LNCAP (cell line): ENCODE measurements around the gene ADAM22.

Source experiments
- TF ChIP-seq, protein P1 (sequence below): fragments of 450-650 bp; IDR thresholded peaks from 2 replicates; pipeline ENCODE4 v1.5.1; 2017; ENCODE audit warnings: mild to moderate bottlenecking

The ADAM22 gene

DNA sequence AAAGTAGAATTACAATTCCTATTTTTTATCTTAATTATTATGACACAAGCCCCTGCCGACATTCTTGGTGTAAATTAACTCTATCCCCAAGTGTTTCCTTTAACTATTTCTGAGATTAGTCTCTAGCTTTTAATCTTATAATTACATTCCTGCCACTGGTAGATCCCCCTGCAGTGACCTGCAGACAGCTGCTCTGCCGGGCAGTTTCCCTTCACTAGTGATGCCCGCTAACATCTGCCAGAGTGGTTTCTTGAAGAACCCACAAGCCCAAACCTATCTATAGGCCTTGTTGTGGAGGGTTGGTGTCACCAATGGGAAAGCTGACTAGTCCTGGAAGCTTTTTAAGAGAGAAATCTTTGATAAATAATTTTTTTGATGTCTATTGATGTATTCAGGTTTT is 50.0 kb downstream of the ADAM22 start:
- TF ChIP-seq, protein P1, sequence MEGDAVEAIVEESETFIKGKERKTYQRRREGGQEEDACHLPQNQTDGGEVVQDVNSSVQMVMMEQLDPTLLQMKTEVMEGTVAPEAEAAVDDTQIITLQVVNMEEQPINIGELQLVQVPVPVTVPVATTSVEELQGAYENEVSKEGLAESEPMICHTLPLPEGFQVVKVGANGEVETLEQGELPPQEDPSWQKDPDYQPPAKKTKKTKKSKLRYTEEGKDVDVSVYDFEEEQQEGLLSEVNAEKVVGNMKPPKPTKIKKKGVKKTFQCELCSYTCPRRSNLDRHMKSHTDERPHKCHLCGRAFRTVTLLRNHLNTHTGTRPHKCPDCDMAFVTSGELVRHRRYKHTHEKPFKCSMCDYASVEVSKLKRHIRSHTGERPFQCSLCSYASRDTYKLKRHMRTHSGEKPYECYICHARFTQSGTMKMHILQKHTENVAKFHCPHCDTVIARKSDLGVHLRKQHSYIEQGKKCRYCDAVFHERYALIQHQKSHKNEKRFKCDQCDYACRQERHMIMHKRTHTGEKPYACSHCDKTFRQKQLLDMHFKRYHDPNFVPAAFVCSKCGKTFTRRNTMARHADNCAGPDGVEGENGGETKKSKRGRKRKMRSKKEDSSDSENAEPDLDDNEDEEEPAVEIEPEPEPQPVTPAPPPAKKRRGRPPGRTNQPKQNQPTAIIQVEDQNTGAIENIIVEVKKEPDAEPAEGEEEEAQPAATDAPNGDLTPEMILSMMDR = no peak

DNA sequence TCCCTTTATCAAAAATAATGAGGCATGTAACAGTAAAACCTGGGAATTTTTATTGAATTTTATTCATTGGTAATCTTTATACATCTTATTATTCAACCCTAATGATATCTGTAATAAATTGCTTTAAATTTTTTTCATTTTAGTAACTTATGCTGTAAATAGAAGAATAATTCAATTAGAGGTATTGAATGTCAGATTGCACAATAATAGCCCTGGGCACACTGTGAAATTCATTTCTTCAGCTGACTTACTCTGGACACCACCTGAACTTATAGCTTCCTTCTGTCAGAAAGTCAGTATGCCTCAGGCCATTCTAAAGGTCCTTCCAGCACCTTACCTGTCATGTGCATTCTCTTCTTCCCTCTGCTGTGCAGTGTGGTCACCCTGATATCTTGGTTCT is 59.2 kb downstream of the ADAM22 start:
- TF ChIP-seq, protein P1 = no peak

DNA sequence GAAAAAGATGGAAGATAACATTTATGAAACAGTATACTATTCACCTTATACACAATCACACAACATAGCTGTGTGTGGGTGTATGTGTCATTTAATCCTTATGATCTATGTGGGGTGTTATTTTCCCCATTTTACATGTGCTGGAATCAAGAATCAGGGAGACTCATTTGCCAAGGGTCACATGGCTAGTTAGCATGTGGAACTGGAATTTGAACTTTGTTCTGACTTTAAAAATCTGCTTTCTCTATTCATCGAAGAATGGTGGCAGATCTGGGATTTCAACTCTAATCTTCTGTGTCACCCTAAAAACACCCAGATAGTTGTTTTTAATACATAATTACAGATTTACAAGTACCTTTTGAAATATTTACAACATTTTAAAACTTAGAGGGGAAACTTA is 65.2 kb downstream of the ADAM22 start:
- TF ChIP-seq, protein P1 = no peak

DNA sequence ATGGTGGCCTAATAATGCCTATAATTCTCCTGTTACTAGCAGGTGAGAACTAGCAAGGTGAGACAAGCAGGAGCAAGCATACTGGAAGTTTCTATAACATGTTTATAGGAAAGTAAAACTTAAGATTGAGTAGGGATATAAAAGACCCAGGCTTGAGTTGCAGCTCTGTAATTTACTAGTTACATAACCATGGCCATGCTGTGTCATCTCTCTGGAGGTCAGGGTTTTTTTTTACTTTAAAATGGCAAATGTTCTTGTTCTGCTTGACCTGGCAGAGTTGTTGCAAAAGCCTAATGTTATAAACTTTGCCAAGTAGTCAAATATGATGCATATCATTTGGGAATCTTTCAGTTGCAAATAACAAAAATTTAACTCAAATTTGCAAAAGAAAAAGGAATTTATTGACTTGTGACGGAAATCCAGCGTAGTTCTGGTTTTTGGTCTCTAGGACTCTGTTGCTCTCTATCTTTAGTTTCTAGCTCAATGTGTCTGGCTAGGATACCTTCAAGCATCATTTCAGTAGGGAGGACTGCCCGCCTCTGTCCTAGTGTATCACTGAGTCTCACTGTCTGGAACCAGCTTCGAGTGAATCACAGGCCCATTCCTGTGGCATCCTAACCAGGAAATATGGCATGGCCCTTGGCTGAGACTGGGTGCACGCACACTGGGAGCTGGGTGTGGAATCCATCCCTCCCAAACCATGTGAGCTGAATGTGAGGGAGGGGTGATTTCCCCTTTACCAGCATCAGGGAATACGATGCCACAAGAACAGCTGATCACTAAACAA is 67.9 kb downstream of the ADAM22 start:
- TF ChIP-seq, protein P1 = no peak

DNA sequence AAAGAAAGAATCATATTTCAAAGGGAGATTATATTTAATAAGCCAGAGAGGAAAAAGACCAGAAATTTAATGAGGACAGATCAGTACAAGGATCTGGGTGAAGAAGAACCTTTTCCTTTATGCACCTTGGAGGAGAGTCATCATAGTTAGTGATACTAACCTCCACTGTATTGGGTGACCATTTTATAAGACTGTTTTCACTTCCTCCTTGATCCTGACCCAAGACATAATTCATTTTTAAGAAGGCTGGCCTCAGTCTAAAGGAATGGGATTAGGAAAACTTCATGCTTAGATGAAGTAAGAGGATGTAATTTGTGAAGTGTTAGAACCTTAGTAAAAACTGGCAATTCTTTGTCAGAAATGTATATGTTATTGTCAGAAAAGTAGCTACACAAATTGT is 68.6 kb downstream of the ADAM22 start:
- TF ChIP-seq, protein P1 = no peak

DNA sequence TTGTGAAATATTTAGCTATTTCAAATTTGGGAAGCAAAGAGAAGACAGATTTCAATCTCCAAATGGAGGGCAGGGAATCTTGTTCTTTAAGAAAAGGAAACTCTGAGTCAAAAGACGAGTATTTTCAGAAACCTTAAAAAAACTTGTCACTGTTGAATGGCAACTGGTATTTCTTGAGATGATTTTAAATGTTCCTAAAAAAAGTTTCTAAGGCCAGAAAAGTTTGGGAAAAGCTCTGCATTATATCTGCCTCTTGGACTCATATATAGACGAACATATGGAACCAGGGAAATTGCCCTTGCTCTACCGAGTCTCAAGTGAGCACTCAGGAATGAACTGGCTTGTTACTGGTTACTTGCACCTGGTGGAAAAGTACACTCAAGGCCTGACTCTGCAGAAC is 69.5 kb downstream of the ADAM22 start:
- TF ChIP-seq, protein P1 = no peak

DNA sequence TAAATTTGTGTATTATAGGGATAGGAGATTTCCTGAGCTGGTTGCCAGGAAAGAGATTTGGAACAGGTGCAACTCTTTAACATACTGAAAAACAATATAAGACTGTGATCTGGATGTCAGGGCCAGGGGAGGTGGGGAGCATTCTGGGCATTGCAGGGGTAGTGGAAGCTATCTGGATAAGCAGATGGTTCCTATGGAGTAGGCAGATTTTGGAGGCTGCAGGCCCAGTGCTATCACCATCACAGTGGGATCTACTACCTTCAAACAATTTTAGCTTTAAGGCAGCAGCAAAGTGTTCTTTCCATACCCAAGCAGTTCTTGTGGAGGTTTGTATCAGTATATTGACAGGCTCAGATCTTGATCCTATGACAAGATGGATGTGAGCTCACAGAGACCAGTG is 71.1 kb downstream of the ADAM22 start:
- TF ChIP-seq, protein P1 = no peak

DNA sequence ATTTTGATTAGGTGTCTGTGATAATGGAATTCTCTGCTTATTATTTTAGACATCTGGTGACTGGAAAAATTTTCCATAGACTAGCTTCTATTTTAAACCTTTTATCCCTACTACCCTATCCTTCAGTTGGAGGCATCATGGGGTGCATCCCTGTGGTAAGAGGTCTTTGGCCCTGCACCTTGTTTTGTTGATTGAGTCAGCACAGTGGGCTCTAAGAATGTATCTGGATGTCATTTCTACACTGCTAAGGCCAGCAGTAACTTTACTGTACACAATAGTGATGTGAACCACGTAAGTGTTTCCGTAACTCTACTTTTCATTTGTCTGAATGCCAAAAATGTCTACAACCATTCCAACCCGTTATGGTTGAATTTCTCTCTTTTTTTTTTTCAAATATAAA is 75.6 kb downstream of the ADAM22 start:
- TF ChIP-seq, protein P1 = no peak
